Mesenchymal stem cell (in vitro differentiated cells and primary cell): Measurements from ENCODE around the gene PNO1.

Experiments used
- DNase-seq: peaks from one replicate; pipeline ENCODE4 v3.0.0-alpha.2; 2013
- H2AFZ ChIP-seq: one replicate; pipeline ENCODE4 v1.6.1; 2013; ENCODE audit warnings: low read depth, mild to moderate bottlenecking, control low read depth, inconsistent platforms, low read length, moderate library complexity
- H2AK5ac ChIP-seq: 2 replicates; pipeline ENCODE4 v1.6.1; 2013; ENCODE audit warnings: low read length, moderate library complexity, mild to moderate bottlenecking, inconsistent platforms; ENCODE audit not compliant: severe bottlenecking
- H2BK120ac ChIP-seq: one replicate; pipeline ENCODE4 v1.6.1; 2013; ENCODE audit warnings: low read depth, mild to moderate bottlenecking, inconsistent platforms, low read length, moderate library complexity
- H2BK12ac ChIP-seq, 2 experiments: one replicate each; pipeline ENCODE4 v1.6.1; 2013; ENCODE audit warnings: inconsistent platforms in 2 of 2, low read length in 2 of 2, mild to moderate bottlenecking in 2 of 2, moderate library complexity in 2 of 2, control low read depth in 1 of 2
- H2BK15ac ChIP-seq: one replicate; pipeline ENCODE4 v1.6.1; 2013; ENCODE audit warnings: mild to moderate bottlenecking, low read depth, inconsistent platforms; ENCODE audit not compliant: poor library complexity, severe bottlenecking
- H2BK5ac ChIP-seq: 2 replicates; pipeline ENCODE4 v1.6.1; 2013; ENCODE audit warnings: low read depth, mild to moderate bottlenecking, low read length, control low read depth, inconsistent platforms; ENCODE audit not compliant: poor library complexity, severe bottlenecking
- H3K14ac ChIP-seq, 2 experiments: one replicate each; pipeline ENCODE4 v1.6.1; 2013; ENCODE audit warnings: inconsistent platforms in 2 of 2, low read length in 2 of 2, control low read depth in 1 of 2, mild to moderate bottlenecking in 1 of 2, moderate library complexity in 1 of 2
- H3K18ac ChIP-seq, 2 experiments: one replicate each; pipeline ENCODE4 v1.6.1; 2013; ENCODE audit warnings: inconsistent platforms in 2 of 2, low read length in 2 of 2, control low read depth in 1 of 2, low read depth in 1 of 2, mild to moderate bottlenecking in 1 of 2
- H3K23ac ChIP-seq, 2 experiments: one replicate each; pipeline ENCODE4 v1.6.1; 2013; ENCODE audit warnings: inconsistent platforms in 2 of 2, low read length in 2 of 2, mild to moderate bottlenecking in 2 of 2, moderate library complexity in 2 of 2, control low read depth in 1 of 2
- H3K27ac ChIP-seq: 2 replicates; pipeline ENCODE4 v1.5.1; 2013; ENCODE audit warnings: mild to moderate bottlenecking, moderate library complexity, low read length, control low read depth, inconsistent platforms; ENCODE audit not compliant: poor library complexity, severe bottlenecking
- H3K27me3 ChIP-seq, 2 experiments: 2 replicates each; pipeline versions ENCODE4 v1.6.1 to v1.7.0; 2013; ENCODE audit warnings: low read length in 2 of 2, mild to moderate bottlenecking in 2 of 2, moderate library complexity in 2 of 2, control low read depth in 1 of 2, inconsistent platforms in 1 of 2; ENCODE audit not compliant: control insufficient read depth in 1 of 2, insufficient read depth in 1 of 2
- H3K36me3 ChIP-seq, 2 experiments: 2 replicates each; pipeline versions ENCODE4 v1.6.1 to v1.7.0; 2013; ENCODE audit warnings: low read length in 2 of 2, control low read depth in 1 of 2, inconsistent platforms in 1 of 2, low read depth in 1 of 2, mild to moderate bottlenecking in 1 of 2; ENCODE audit not compliant: insufficient read depth in 2 of 2, control insufficient read depth in 1 of 2
- H3K4ac ChIP-seq, 2 experiments: one replicate each; pipeline ENCODE4 v1.6.1; 2013; ENCODE audit warnings: inconsistent platforms in 2 of 2, low read length in 2 of 2, mild to moderate bottlenecking in 2 of 2, moderate library complexity in 2 of 2, control low read depth in 1 of 2, low read depth in 1 of 2
- H3K4me1 ChIP-seq: 2 replicates; pipeline ENCODE4 v1.6.1; 2013; ENCODE audit warnings: low read depth, low read length, control low read depth; ENCODE audit not compliant: control insufficient read depth, insufficient read depth
- H3K4me2 ChIP-seq: 2 replicates; pipeline ENCODE4 v1.6.1; 2013; ENCODE audit warnings: low read length, mild to moderate bottlenecking, inconsistent platforms; ENCODE audit not compliant: poor library complexity, severe bottlenecking
- H3K4me3 ChIP-seq, 2 experiments: 2 replicates each; pipeline versions ENCODE4 v1.5.1 to v1.7.0; 2013; ENCODE audit warnings: low read length in 2 of 2, mild to moderate bottlenecking in 2 of 2, control low read depth in 1 of 2, low read depth in 1 of 2; ENCODE audit not compliant: insufficient read depth in 1 of 2
- H3K79me1 ChIP-seq: replicated peaks from 2 replicates; pipeline ENCODE4 v1.6.1; 2013; ENCODE audit warnings: mild to moderate bottlenecking, control low read depth, low read length, inconsistent platforms; ENCODE audit not compliant: poor library complexity, severe bottlenecking
- H3K9ac ChIP-seq: 2 replicates; pipeline ENCODE4 v1.7.0; 2013; ENCODE audit warnings: mild to moderate bottlenecking, low read length, moderate library complexity
- H3K9me3 ChIP-seq: 2 replicates; pipeline ENCODE4 v1.7.0; 2013; ENCODE audit warnings: mild to moderate bottlenecking, low read length; ENCODE audit not compliant: control insufficient read depth
- H4K8ac ChIP-seq: one replicate; pipeline ENCODE4 v1.6.1; 2013; ENCODE audit warnings: inconsistent platforms, mild to moderate bottlenecking, low read length, moderate library complexity
- H4K91ac ChIP-seq: one replicate; pipeline ENCODE4 v1.6.1; 2013; ENCODE audit warnings: mild to moderate bottlenecking, low read length, inconsistent platforms
- WGBS: methylation state at CpG from one replicate; pipeline ENCODE4 v1.1.7; 2013; ENCODE audit warnings: mixed read lengths; 5-methylcytosine and 5-hydroxymethylcytosine counted together

PNO1 gene

DNA sequence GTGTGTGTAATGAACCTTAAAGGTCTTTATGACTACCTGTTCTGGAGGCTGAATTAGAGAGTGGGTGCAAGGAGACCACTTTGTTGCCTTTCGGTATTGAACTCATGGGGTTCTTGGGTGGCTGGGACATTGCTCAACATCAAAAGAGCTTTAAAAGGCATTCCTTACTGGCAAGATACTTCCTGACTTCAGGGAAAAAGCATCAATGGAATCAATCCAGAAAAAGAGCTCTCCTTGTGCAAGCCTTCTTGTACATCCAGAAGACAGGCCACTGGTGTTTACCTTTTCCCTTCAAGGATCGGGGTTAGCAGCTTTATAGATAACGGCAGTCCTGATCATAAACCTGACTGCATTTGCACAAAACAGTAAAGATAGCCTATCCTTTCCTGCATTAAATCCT, 9.5 kb downstream of the PNO1 start:
- Histone ChIP-seq H3K4me1 (peaks cover 2% of the 10 kb centered on the region), H3K4me2 (no peak overlapping the region), H2BK12ac (no peak overlapping the region), H4K8ac (no peak overlapping the region), H2AK5ac (no peak overlapping the region), H4K91ac (no peak overlapping the region), H2AFZ (no peak overlapping the region), H3K14ac (no peak overlapping the region), H3K36me3 (peaks cover 18 to 78% of the 10 kb centered on the region in 2 experiments), H3K4me3 (no peak overlapping the region), H2BK120ac (no peak overlapping the region), H3K27ac (no peak overlapping the region), H3K23ac (no peak overlapping the region), H3K79me1 (peaks cover 20% of the 10 kb centered on the region), H2BK5ac (no peak overlapping the region), H2BK15ac (no peak overlapping the region), H3K9me3 (no peaks in the 10 kb centered on the region), H3K18ac (no peak overlapping the region), H3K4ac (no peak overlapping the region), H3K27me3 (no peaks in the 10 kb centered on the region), H3K9ac (no peak overlapping the region)
- 58% methylated on average over 3 of the region's 3 CpGs for WGBS
- peak; percentile 20 for DNase-seq

GRCh38 chr2:68169308-68169707, 11.6 kb downstream of the PNO1 start:
- Histone ChIP-seq H4K8ac (peak overlapping the region; percentile 50), H3K9me3 (no peaks in the 10 kb centered on the region), H3K27ac (no peak overlapping the region), H3K4me3 (no peak overlapping the region), H2AFZ (no peak overlapping the region), H3K9ac (no peak overlapping the region), H4K91ac (no peak overlapping the region), H2BK12ac (no peak overlapping the region), H3K27me3 (no peaks in the 10 kb centered on the region), H3K36me3 (peaks cover 15 to 76% of the 10 kb centered on the region in 2 experiments), H3K4me1 (peaks cover 2% of the 10 kb centered on the region), H2BK15ac (no peak overlapping the region), H3K4ac (no peak overlapping the region), H3K79me1 (peaks cover 18% of the 10 kb centered on the region), H2BK5ac (no peak overlapping the region), H3K23ac (no peak overlapping the region), H2BK120ac (no peak overlapping the region), H3K18ac (no peak overlapping the region), H3K4me2 (no peak overlapping the region), H3K14ac (no peak overlapping the region), H2AK5ac (no peak overlapping the region)
- DNase-seq: no peak
- WGBS: 100% methylated on average over 2 of the region's 4 CpGs

DNA sequence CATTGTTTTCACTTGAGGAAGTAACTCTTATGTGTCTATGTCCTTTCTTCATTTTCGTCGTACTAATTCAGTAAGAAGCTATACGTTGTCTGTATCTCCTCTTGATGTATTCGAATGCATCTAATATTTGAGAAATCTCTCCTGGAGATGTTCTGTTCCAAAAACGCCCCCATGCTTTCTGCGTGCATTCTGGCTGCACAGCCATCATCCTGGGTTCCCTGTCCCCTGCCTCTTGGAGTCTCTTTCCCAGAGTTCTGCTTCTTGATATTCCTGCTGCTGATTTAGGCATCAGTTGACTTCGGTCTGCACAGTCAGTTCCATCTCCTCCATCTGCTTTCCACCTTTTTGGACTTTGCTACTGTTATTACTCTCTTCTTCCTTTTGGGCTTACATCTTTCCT, 13.5 kb downstream of the PNO1 start:
- peaks cover 14 to 83% of the 10 kb centered on the region in 2 experiments for H3K36me3 ChIP-seq
- no peak overlapping the region for H3K14ac ChIP-seq
- no peak overlapping the region for H3K27ac ChIP-seq
- 98% methylated on average over 6 of the region's 7 CpGs for WGBS
- no peak overlapping the region for H2AK5ac ChIP-seq
- H2BK5ac ChIP-seq: no peak overlapping the region
- H3K79me1 ChIP-seq: peaks cover 18% of the 10 kb centered on the region
- no peak overlapping the region for H4K91ac ChIP-seq
- no peaks in the 10 kb centered on the region for H3K27me3 ChIP-seq
- peaks cover 2% of the 10 kb centered on the region for H3K4me1 ChIP-seq
- H3K23ac ChIP-seq: no peak overlapping the region
- no peak overlapping the region for H3K18ac ChIP-seq
- no peak overlapping the region for H2BK15ac ChIP-seq
- no peak overlapping the region for H2BK12ac ChIP-seq
- no peak overlapping the region for H4K8ac ChIP-seq
- DNase-seq: no peak
- H3K4me2 ChIP-seq: no peak overlapping the region
- no peak overlapping the region for H3K4me3 ChIP-seq
- H2AFZ ChIP-seq: no peak overlapping the region
- no peak overlapping the region for H2BK120ac ChIP-seq
- no peak overlapping the region for H3K9ac ChIP-seq
- no peak overlapping the region for H3K4ac ChIP-seq
- no peaks in the 10 kb centered on the region for H3K9me3 ChIP-seq

DNA sequence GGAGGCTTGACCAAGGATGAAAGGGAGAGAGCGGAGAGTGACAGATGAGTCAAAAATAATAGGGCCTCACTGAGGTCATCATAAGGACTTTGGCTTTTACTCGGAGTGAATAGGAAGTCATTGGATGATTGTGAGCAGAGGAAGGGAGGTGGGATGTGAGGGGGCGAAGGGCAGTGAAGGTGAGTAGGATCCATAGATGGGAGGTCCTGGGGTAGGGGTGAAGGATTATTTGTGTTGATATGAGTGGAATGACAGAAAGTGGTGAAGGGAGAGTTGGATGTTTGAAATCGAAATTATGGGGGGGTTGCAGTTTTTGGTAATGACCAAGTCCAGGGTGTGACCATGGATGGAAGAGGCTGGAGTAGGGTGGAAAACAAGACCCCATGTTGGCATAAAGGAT, 14.0 kb downstream of the PNO1 start:
- H3K9me3 ChIP-seq: no peaks in the 10 kb centered on the region
- H3K14ac ChIP-seq: no peak overlapping the region
- no peaks in the 10 kb centered on the region for H3K27me3 ChIP-seq
- no peak overlapping the region for H3K4ac ChIP-seq
- H2BK5ac ChIP-seq: no peak overlapping the region
- peaks cover 2% of the 10 kb centered on the region for H3K4me1 ChIP-seq
- H2BK120ac ChIP-seq: no peak overlapping the region
- peaks cover 14 to 83% of the 10 kb centered on the region in 2 experiments for H3K36me3 ChIP-seq
- WGBS: 96% methylated on average over 4 of the region's 4 CpGs
- H2AK5ac ChIP-seq: no peak overlapping the region
- H3K4me3 ChIP-seq: no peak overlapping the region
- H3K79me1 ChIP-seq: peaks cover 20% of the 10 kb centered on the region
- H4K8ac ChIP-seq: no peak overlapping the region
- DNase-seq: no peak
- no peak overlapping the region for H4K91ac ChIP-seq
- H3K23ac ChIP-seq: no peak overlapping the region
- H3K27ac ChIP-seq: no peak overlapping the region
- no peak overlapping the region for H3K9ac ChIP-seq
- no peak overlapping the region for H3K4me2 ChIP-seq
- no peak overlapping the region for H2BK12ac ChIP-seq
- no peak overlapping the region for H2BK15ac ChIP-seq
- H3K18ac ChIP-seq: no peak overlapping the region
- no peak overlapping the region for H2AFZ ChIP-seq
